MM.1S (cell line): ENCODE results near the gene CREBBP.

Experiments used
- EZH2 ChIP-seq: fragments of 300-600 bp; sonication (generic); optimal IDR thresholded peaks from 2 replicates; pipeline ENCODE3; 2017; ENCODE audit warnings: low read depth, mild to moderate bottlenecking, antibody characterized with exemption, low read length, mixed read lengths
- TF ChIP-seq, protein P1 (sequence below): fragments of 300-600 bp; sonication (generic); IDR thresholded peaks from 2 replicates; pipeline ENCODE4 v1.5.1; 2016; ENCODE audit warnings: antibody characterized with exemption, low read length, mixed read lengths

DNA sequence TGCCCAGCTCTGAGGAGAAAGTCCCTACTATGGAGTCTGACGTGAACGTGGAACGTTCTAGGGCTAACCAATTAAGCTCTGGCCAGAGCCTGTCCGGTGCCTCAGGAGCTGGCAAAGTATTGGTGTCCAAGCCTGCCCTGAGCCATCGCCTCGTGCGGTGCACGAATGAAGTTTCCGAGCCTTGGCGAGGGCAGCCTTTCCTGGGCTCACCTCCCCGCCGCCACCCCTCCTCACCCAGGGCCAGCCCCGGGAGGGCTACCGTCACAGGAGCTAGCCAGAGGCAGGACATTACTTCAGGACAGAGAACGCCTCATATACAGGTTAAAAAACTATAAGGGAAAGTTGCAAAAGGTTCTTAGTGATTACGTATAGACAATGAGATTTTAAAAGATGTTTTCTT lies 139.6 kb downstream of the CREBBP start:
- TF ChIP-seq, protein P1, sequence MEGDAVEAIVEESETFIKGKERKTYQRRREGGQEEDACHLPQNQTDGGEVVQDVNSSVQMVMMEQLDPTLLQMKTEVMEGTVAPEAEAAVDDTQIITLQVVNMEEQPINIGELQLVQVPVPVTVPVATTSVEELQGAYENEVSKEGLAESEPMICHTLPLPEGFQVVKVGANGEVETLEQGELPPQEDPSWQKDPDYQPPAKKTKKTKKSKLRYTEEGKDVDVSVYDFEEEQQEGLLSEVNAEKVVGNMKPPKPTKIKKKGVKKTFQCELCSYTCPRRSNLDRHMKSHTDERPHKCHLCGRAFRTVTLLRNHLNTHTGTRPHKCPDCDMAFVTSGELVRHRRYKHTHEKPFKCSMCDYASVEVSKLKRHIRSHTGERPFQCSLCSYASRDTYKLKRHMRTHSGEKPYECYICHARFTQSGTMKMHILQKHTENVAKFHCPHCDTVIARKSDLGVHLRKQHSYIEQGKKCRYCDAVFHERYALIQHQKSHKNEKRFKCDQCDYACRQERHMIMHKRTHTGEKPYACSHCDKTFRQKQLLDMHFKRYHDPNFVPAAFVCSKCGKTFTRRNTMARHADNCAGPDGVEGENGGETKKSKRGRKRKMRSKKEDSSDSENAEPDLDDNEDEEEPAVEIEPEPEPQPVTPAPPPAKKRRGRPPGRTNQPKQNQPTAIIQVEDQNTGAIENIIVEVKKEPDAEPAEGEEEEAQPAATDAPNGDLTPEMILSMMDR = no peak
- no peak for TF ChIP-seq EZH2
